Measurements from ENCODE around the gene HOOK1.

GRCh38 chr1:59908682-59909081 is 93.9 kb downstream of the HOOK1 start:
- TF ChIP-seq EP300 (IDR thresholded peaks at IDR 0.05) (no peak), CTCF (IDR thresholded peaks at IDR 0.05) (no peak), POLR2A (IDR thresholded peaks at IDR 0.05) (no peak)

Data from gastroesophageal sphincter (tissue), 3 donors.